Activated naive CD4-positive, alpha-beta T cell treated with anti-CD3 and anti-CD28 coated beads, Interleukin-2, amount 50 U/mL, for 72 hours (primary cell): ENCODE data around the gene KIF26B. TPM values are rescaled to one million over a fixed set of nuclear protein-coding genes. Genes with fewer than 3 reads are reported as not detected.
A peak's percentile ranks its signal among the peaks of the same experiment; 100 is the strongest.

Source experiments
- ATAC-seq, 2 donors: fragments of 150-1000 bp; cut with Tn5 transposase; 2 replicates each; pipeline ENCODE4 v1.10.0; 2021; ENCODE audit warnings: mild to moderate bottlenecking in 2 of 2, moderate library complexity in 2 of 2
- DNase-seq, 2 donors: peaks; one replicate each; pipeline ENCODE4 v3.0.0; 2021 to 2022; ENCODE audit warnings: low spot score in 2 of 2
- H3K27ac Mint-ChIP-seq, 2 donors: one replicate each; pipeline ENCODE4 v1.8.0; 2022; ENCODE audit warnings: mild to moderate bottlenecking in 2 of 2, mixed read lengths in 2 of 2
- H3K36me3 Mint-ChIP-seq, 2 donors: one replicate each; pipeline ENCODE4 v1.8.0; 2022; ENCODE audit warnings: mixed read lengths in 2 of 2
- H3K9me3 Mint-ChIP-seq, 2 donors: one replicate each; pipeline ENCODE4 v1.8.0; 2022; ENCODE audit warnings: mixed read lengths in 2 of 2
- total RNA-seq, 2 donors: library from RNA; stranded (reverse); gene quantifications; one replicate each; pipeline ENCODE4 v1.2.3, GENCODE V29; 2022

KIF26B gene
- total RNA-seq, 2 donors from 2014 or later: 0.16 to 0.25 TPM

- DNase-seq (no peak), ATAC-seq (no peak)
- Mint-ChIP-seq H3K27ac (no peak overlapping the region), H3K9me3 (no peaks in the 10 kb centered on the region), H3K36me3 (no peaks in the 10 kb centered on the region)
Observed at GRCh38 chr1:245679821-245680780, 525.3 kb downstream of the KIF26B start.

- ATAC-seq (no peak), DNase-seq (no peak)
- Mint-ChIP-seq H3K27ac (peak overlapping the region in 1 of 2 donors; percentile 10), H3K9me3 (no peaks in the 10 kb centered on the region), H3K36me3 (no peaks in the 10 kb centered on the region)
Observed at GRCh38 chr1:245682638-245683628, 528.1 kb downstream of the KIF26B start.

DNA sequence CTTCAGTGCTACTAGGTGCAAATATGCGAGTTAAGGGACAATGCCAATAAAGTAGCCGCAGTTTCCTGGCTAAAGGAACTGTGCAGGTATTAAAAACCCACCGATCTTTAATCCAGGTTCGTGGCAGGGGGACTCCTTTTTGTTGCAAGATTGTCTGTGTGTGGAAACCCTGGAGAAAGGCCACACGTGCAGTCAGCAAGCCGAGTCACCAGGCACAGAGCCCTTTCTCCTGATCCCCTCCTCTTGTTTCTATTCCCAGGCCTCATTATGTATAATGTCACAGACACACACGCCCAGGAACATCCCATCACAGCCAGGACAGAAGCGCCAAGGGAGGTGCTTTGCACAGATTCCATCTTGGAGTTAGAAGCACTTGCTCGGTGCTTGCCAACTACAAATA is 528.9 kb downstream of the KIF26B start:
- H3K27ac Mint-ChIP-seq: no peak overlapping the region
- H3K36me3 Mint-ChIP-seq: no peaks in the 10 kb centered on the region
- H3K9me3 Mint-ChIP-seq: no peaks in the 10 kb centered on the region
- ATAC-seq: no peak
- DNase-seq: no peak

DNA sequence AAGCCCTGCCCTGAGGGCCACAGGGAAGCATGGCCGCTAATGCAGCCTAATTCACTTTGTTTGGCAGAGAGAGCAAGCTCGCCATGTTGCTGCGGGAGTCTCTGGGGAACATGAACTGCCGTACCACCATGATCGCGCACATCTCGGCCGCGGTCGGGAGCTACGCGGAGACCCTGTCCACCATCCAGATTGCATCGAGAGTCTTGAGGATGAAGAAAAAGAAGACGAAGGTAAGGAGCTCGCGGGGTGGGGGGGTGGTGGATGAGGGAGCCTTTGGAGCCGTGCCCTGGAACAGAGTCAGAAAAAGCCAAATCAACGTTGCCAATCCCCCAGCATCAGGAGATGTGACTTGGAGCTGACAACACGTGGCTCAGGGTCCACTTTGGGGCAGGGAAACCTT is 529.4 kb downstream of the KIF26B start:
- DNase-seq (no peak), ATAC-seq (no peak)
- H3K27ac Mint-ChIP-seq: no peak overlapping the region
- no peaks in the 10 kb centered on the region for H3K9me3 Mint-ChIP-seq
- H3K36me3 Mint-ChIP-seq: no peaks in the 10 kb centered on the region

DNA sequence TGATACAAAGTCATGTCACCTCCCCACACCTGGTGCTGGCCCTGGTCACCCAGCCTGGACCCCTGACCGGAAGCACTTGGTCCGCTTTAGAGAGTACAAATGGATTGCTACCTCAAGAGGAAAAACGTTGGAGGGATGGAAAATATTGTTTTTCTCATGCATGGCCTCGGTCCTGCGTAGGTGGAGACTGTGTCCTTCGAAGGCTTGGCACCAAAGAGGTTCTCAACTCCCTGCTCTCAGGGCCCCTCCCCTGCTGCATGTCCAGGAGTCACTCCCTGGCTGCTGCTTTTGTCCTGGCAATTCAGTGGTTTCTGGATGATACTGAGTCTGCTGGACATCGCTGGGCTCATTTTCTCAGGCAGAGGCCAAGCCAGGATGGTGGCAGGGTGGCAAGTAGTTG is 529.8 kb downstream of the KIF26B start:
- H3K9me3 Mint-ChIP-seq: no peaks in the 10 kb centered on the region
- no peaks in the 10 kb centered on the region for H3K36me3 Mint-ChIP-seq
- DNase-seq (no peak), ATAC-seq (no peak)
- H3K27ac Mint-ChIP-seq: no peak overlapping the region

- H3K9me3 Mint-ChIP-seq: no peaks in the 10 kb centered on the region
Observed at GRCh38 chr1:245685111-245685810, 530.5 kb downstream of the KIF26B start.

GRCh38 chr1:245686006-245686405 is 531.2 kb downstream of the KIF26B start:
- H3K9me3 Mint-ChIP-seq: no peaks in the 10 kb centered on the region
- ATAC-seq: no peak
- no peak for DNase-seq
- H3K27ac Mint-ChIP-seq: no peak overlapping the region
- H3K36me3 Mint-ChIP-seq: no peaks in the 10 kb centered on the region

More at GRCh38 chr1:245685111-245685810, 530.5 kb downstream of the KIF26B start:
- ATAC-seq (no peak), DNase-seq (no peak)
- Mint-ChIP-seq H3K36me3 (no peaks in the 10 kb centered on the region), H3K27ac (no peak overlapping the region)

- ATAC-seq: no peak
- Mint-ChIP-seq H3K36me3 (no peaks in the 10 kb centered on the region), H3K9me3 (no peaks in the 10 kb centered on the region), H3K27ac (no peak overlapping the region)
- DNase-seq: no peak
Observed at GRCh38 chr1:245686446-245687030, 531.8 kb downstream of the KIF26B start.

DNA sequence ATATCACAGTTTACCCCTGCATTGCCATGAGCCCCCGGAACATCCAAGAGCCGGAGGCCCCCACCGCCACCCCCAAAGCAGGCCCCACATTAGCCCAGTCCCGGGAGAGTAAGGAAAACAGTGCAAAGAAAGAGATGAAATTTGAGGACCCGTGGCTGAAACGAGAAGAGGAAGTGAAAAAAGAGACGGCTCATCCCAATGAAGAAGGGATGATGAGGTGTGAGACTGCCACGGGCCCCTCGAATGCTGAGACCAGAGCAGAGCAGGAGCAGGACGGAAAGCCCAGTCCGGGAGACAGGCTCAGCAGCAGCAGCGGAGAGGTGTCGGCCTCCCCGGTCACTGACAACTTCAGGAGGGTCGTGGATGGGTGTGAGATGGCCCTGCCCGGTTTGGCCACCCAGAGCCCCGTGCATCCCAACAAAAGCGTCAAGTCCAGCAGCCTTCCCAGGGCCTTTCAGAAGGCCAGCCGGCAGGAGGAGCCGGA is 532.4 kb downstream of the KIF26B start:
- no peak overlapping the region for H3K27ac Mint-ChIP-seq
- no peaks in the 10 kb centered on the region for H3K36me3 Mint-ChIP-seq
- ATAC-seq (no peak), DNase-seq (no peak)
- no peaks in the 10 kb centered on the region for H3K9me3 Mint-ChIP-seq

DNA sequence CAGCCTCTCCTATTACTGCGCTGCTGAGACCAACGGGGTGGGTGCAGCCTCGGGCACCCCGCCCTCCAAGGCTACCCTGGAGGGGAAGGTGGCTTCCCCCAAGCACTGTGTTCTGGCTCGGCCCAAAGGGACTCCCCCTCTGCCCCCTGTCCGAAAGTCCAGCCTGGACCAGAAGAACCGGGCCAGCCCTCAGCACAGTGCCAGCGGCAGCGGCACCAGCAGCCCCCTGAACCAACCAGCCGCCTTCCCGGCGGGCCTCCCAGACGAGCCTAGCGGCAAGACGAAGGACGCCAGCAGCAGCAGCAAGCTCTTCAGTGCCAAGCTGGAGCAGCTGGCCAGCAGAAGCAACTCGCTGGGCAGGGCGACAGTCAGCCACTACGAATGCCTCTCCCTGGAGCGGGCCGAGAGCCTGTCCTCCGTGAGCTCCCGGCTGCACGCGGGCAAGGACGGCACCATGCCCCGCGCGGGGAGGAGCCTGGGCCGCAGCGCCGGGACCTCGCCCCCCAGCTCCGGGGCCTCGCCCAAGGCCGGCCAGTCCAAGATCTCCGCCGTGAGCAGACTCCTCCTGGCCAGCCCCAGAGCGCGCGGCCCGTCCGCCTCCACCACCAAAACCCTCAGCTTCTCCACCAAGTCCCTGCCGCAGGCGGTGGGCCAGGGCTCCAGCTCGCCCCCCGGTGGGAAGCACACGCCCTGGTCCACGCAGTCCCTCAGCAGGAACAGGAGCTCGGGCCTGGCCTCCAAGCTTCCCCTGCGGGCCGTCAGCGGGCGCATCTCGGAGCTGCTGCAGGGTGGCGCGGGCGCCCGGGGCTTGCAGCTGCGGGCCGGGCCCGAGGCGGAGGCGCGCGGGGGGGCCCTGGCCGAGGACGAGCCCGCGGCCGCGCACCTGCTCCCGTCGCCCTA is 533.1 kb downstream of the KIF26B start:
- no peak for ATAC-seq

GRCh38 chr1:245688536-245689453 is 534.0 kb downstream of the KIF26B start:
- ATAC-seq: no peak
- H3K27ac Mint-ChIP-seq: no peak overlapping the region

More for the DNA sequence above, 533.1 kb downstream of the KIF26B start:
- no peaks in the 10 kb centered on the region for H3K9me3 Mint-ChIP-seq
- no peak overlapping the region for H3K27ac Mint-ChIP-seq
- no peaks in the 10 kb centered on the region for H3K36me3 Mint-ChIP-seq
- DNase-seq: no peak

GRCh38 chr1:245690156-245690690 is 535.4 kb downstream of the KIF26B start:
- DNase-seq: no peak
- Mint-ChIP-seq H3K27ac (no peak overlapping the region), H3K36me3 (no peaks in the 10 kb centered on the region), H3K9me3 (no peaks in the 10 kb centered on the region)
- no peak for ATAC-seq

More at GRCh38 chr1:245688536-245689453, 534.0 kb downstream of the KIF26B start:
- Mint-ChIP-seq H3K36me3 (no peaks in the 10 kb centered on the region), H3K9me3 (no peaks in the 10 kb centered on the region)
- no peak for DNase-seq

DNA sequence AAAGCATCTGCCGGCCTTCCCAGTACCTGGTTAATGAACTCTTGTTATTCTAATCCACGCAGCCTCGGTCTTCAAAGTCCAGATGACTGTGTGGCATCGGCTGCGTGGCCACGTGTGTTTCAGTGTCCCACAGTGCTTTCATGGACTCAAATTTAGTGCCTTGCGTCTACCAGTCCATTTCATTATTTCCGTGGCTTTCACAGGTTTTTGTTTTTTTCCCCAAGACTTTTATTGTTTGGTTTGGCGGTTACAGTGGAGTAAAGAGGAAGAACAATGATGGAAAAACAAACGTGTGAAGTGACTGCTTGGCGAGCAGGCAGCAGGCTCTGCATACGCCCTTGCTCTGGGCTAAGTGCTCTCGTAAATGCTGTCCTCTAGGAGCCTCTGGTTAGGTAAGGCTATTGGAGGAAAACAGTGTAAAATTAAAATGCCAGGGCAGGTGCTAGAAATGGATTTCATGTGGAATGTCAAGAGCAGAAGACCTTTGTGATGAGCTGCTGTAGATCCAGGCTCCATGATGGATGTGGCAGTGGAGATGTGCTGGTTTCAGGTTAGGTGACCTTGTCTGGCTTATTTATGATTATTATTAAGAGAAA is 536.3 kb downstream of the KIF26B start:
- Mint-ChIP-seq H3K27ac (no peak overlapping the region), H3K9me3 (no peaks in the 10 kb centered on the region), H3K36me3 (no peaks in the 10 kb centered on the region)
- no peak for ATAC-seq
- DNase-seq: no peak

DNA sequence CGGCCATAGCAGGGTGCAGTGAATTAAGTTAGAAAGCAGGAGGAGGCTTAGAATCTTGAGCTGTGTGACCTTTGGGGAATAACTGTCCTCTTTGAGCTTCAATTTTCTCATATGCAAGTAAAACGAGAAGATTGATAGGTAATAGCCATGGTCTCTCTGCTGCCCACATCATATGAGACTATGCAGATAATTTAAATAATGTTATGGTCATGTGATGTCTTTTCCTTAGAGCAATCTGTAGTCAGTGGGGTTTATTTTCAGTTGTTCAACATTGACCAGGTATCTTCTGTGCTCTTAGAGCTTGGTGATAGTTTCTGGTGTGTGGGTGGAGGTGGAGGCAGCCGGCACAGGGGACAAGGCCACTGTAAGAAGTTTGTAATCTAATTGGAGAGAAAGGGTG is 537.1 kb downstream of the KIF26B start:
- no peaks in the 10 kb centered on the region for H3K9me3 Mint-ChIP-seq
- H3K27ac Mint-ChIP-seq: no peak overlapping the region
- no peaks in the 10 kb centered on the region for H3K36me3 Mint-ChIP-seq
- ATAC-seq (no peak), DNase-seq (no peak)
